Motor neuron (in vitro differentiated cells): ENCODE measurements around the gene MAB21L1. TPM values are rescaled to one million over a fixed set of nuclear protein-coding genes. Genes with fewer than 3 reads are reported as not detected.

Source experiments
- ATAC-seq, 8 experiments: fragments of 200-7000 bp; cut with Tn5 transposase; replicated peaks in 6 of 8; 2 replicates each; pipeline ENCODE4 v1.8.0; 2021; ENCODE audit warnings: mild to moderate bottlenecking in 8 of 8, moderate library complexity in 8 of 8
- H3K27ac ChIP-seq, 2 donors: fragments of 250-450 bp; sonication (Bioruptor Pico); 2 replicates each; pipeline ENCODE4 v1.9.0; 2021; ENCODE audit warnings: antibody characterized with exemption in 2 of 2, mild to moderate bottlenecking in 2 of 2, moderate library complexity in 1 of 2
- H3K4me1 ChIP-seq, 2 donors: fragments of 250-450 bp; sonication (Bioruptor Pico); replicated peaks in 1 of 2; 2 replicates each; pipeline ENCODE4 v1.6.1; 2021; ENCODE audit warnings: antibody characterized with exemption in 2 of 2, mild to moderate bottlenecking in 2 of 2, moderate library complexity in 1 of 2
- H3K4me3 ChIP-seq, 5 donors: fragments of 250-450 bp; sonication (Bioruptor Pico); 2 replicates each; pipeline ENCODE4 v1.9.0; 2021; ENCODE audit warnings: antibody characterized with exemption in 5 of 5, mild to moderate bottlenecking in 5 of 5, moderate library complexity in 4 of 5
- WGBS, 10 experiments: fragments of 450-650 bp; shearing (Covaris generic); methylation state at CpG; one replicate each; pipeline ENCODE4 v1.0.0; 2022; 5-methylcytosine and 5-hydroxymethylcytosine counted together
- in situ Hi-C, 9 experiments: fragments of 400-800 bp; cut with MboI; loops; one replicate each; pipeline ENCODE4 v1.15.0; 2021; ENCODE audit warnings: low sequenced_read_pairs in 9 of 9, low pct_unique_long_range_greater_than_20kb in 2 of 9; ENCODE audit not compliant: unreplicated experiment in 9 of 9
- total RNA-seq, 8 experiments: library from RNA; unstranded; fragments of 300-600 nt; gene quantifications; 2 replicates each; pipeline versions ENCODE4 v1.2.3 to v1.2.4, GENCODE V29; 2022

MAB21L1 gene
- total RNA-seq, 8 experiments from 2014 or later: 0.31 to 1.5 (median 0.86) TPM

DNA sequence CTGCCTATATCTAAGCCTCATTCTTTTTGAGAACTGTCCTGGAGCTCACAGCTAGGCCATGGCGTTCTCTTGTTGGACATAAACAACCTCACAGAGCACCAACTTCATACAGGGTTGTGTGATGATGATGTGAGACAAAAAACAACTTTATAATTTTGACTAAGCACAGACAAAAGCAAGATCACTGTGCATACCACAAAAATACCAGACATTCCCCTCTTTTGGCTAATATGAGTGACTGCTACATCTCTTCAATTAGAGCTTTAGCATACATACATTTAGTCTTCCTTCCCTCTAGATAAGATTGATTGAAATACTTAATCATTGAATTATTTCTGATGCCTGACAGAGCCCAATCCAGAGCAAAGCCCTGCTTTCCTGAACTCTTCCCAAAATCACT is 8.3 kb downstream of the MAB21L1 start:
- Histone ChIP-seq H3K4me1 (peaks cover 0 to 6% of the 10 kb centered on the region in 2 donors), H3K27ac (no peak overlapping the region)
- in situ Hi-C loops: loop anchor here in 1 of 9 experiments (25.0 kb wide), 1 partner anchor 244 kb away; no protein-coding TSS in a partner anchor

DNA sequence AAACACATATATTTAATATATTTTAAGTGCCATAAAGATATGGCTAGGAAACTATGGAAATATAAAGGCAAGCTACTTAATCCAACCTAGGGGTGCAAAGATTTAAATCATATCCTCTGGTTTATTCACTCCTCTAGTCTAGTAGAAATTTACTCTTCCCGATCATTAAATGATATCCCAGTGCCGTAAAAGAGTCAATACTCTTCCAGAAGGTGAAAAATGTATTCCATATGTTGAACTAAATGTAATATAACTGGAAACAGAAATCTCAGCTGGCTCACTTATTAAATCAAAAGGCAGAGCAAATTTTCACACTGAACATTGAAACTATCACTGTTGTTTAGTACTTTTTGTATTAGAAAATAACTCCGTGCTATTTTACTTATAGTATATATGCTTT is 11.1 kb downstream of the MAB21L1 start:
- no peak for ATAC-seq
- H3K4me3 ChIP-seq: no peak overlapping the region
- H3K27ac ChIP-seq: no peak overlapping the region
- peaks cover 0 to 6% of the 10 kb centered on the region in 2 donors for H3K4me1 ChIP-seq
- in situ Hi-C loops: loop anchor here in 1 of 9 experiments (25.0 kb wide), 1 partner anchor 247 kb away; no protein-coding TSS in a partner anchor
- 53 to 100% (median 77%) methylated on average over 1 to 3 of the region's 3 CpGs; no CpG with 5 or more reads in 1 of the 10 experiments for WGBS, 10 experiments

More for the DNA sequence above, 8.3 kb downstream of the MAB21L1 start:
- WGBS, 10 experiments: 100% methylated on average over 1 of the region's 1 CpG; no CpG with 5 or more reads in 9 of the 10 experiments
- ATAC-seq: no peak
- no peak overlapping the region for H3K4me3 ChIP-seq

DNA sequence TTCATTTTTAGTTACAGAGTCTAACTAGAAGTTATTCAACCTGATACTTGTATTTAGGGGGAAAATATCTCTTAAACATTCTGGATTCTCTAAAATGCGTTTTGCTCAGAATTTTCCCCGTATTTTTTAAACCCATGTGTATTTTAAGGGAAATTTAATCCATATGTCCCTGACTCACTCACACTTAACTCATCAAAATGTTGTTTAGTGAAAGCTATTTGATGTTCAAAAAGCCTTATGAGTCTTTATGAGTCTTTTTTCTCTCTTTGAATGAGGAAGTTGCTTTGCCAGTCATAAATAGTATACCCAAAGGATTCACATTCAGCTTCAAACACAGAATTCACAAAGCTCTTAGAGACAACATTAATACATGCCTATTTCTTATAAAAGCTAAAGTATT is 16.4 kb downstream of the MAB21L1 start:
- no peak overlapping the region for H3K27ac ChIP-seq
- H3K4me3 ChIP-seq: no peak overlapping the region
- 16 to 100% (median 83%) methylated on average over 1 to 2 of the region's 2 CpGs; no CpG with 5 or more reads in 1 of the 10 experiments for WGBS, 10 experiments
- no peak for ATAC-seq
- in situ Hi-C loops: loop anchor here in 1 of 9 experiments (25.0 kb wide), 1 partner anchor 252 kb away; no protein-coding TSS in a partner anchor
- peaks cover 0 to 2% of the 10 kb centered on the region in 2 donors for H3K4me1 ChIP-seq

DNA sequence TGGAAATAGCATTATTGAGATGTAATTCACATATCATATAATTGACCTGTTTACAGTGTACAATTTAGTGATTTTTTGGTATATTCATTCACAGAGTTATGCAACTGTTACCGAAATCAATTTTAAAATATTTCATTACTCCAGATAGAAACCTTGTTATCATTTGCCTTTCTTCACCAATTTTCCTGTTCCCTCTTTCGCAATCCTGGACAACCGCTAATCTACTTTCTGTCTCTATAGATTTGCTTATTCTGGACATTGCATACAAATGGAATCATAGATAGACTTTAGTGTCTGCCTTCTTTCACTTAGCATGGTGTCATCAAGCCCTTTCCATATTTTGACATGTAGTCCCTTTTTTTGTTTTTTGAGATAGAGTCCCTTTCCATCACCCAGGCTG is 19.2 kb downstream of the MAB21L1 start:
- no peak for ATAC-seq
- 69 to 100% (median 98%) methylated on average over 1 to 3 of the region's 3 CpGs for WGBS, 10 experiments
- in situ Hi-C loops: loop anchor here in 1 of 9 experiments (25.0 kb wide), 1 partner anchor 255 kb away; no protein-coding TSS in a partner anchor
- no peak overlapping the region for H3K4me3 ChIP-seq
- H3K27ac ChIP-seq: no peak overlapping the region
- peaks cover 0 to 4% of the 10 kb centered on the region in 2 donors for H3K4me1 ChIP-seq

DNA sequence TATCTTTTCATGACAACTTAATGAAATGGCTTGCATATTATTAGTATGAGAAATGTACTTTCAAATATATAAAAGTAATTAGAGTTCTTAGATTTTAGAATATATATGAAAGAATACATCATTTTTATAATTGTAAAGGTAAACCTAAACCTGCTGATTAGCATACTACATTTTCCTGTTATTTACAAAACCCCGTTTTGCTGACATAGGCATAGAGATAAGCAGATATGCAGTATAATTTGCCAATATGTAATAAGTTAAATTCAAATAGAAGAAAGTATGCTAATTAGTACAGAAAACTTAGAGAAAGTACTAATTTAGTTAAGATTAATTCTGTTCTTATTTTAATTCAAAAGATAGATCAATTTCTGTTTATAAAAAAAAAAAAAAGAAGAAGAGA is 21.5 kb downstream of the MAB21L1 start:
- no peak for ATAC-seq
- no peak overlapping the region for H3K4me3 ChIP-seq
- H3K4me1 ChIP-seq: peaks cover 0 to 4% of the 10 kb centered on the region in 2 donors
- WGBS, 10 experiments: 9 to 100% (median 100%) methylated on average over 1 of the region's 1 CpG
- in situ Hi-C loops: loop anchor here in 1 of 9 experiments (25.0 kb wide), 1 partner anchor 257 kb away; no protein-coding TSS in a partner anchor
- H3K27ac ChIP-seq: no peak overlapping the region

DNA sequence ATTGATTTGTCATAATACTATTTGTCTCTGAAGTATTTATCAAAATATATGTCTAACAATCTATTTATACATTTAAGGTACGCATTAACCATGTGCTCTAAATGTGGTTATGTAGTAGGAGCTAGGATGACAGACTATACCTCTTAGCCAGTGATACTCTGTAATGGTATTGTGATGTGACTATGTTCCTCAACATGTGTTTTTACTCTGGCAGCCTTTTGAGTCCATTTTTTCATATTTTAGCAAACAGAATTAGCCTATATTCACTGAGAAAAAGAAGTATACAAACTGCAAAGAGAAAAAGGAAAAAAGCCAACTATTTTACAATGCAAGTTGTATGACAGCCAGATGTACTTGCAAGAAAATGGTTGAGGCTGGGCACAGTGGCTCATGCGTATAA is 26.7 kb downstream of the MAB21L1 start:
- ATAC-seq: no peak
- H3K4me3 ChIP-seq: no peak overlapping the region
- in situ Hi-C loops: loop anchor here in 1 of 9 experiments (25.0 kb wide), 1 partner anchor 262 kb away; no protein-coding TSS in a partner anchor
- 57 to 100% (median 94%) methylated on average over 1 to 2 of the region's 2 CpGs; no CpG with 5 or more reads in 1 of the 10 experiments for WGBS, 10 experiments
- no peak overlapping the region for H3K27ac ChIP-seq
- peaks cover 0 to 4% of the 10 kb centered on the region in 2 donors for H3K4me1 ChIP-seq

DNA sequence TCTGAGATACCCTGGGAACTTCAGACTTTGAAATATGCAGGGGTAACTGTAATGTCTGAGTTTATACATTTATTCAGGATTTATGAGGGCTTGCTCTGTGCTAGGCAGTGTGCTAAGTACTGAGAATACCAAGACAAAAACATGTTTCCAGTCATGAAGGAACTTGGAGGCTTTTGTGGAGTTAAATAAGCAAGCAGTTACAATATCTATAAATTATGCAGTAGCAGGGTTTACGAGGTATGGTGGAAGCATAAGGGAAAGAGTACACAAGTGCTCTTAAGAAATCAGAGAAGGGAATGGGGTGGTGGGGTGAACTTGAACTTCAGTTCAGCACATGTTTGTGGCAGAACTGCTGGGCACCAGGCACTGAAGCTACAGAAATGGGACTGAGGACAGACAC is 28.0 kb downstream of the MAB21L1 start:
- WGBS, 10 experiments: 17 to 100% (median 63%) methylated on average over 1 of the region's 1 CpG; no CpG with 5 or more reads in 3 of the 10 experiments
- H3K4me1 ChIP-seq: peaks cover 0 to 4% of the 10 kb centered on the region in 2 donors
- no peak overlapping the region for H3K27ac ChIP-seq
- no peak overlapping the region for H3K4me3 ChIP-seq
- ATAC-seq: no peak
- in situ Hi-C loops: no loop called here
